ENCODE results near the gene UTP4. TPM values are rescaled to one million over a fixed set of nuclear protein-coding genes. Genes with fewer than 3 reads are reported as not detected.

Gene UTP4
- total RNA-seq, 2 experiments from 2014 or later, result 40.1 to 40.3 TPM

- POLR2A ChIA-PET, result no interaction called here
- CTCF ChIA-PET, result no interaction called here
- Histone ChIP-seq H3K4me3 (ENCODE audit: low read length) (no peak overlapping the region), H3K9me3 (ENCODE audit: control insufficient read depth in 1 of 2, insufficient read depth in 1 of 2, low read length in 2 of 2) (peaks cover 0 to 9% of the 10 kb centered on the region in 2 experiments), H3K4me1 (ENCODE audit: insufficient read depth, low read length) (peaks cover 24% of the 10 kb centered on the region), H3K27ac (ENCODE audit: low read depth in 1 of 2, low read length in 2 of 2) (no peak overlapping the region), H3K36me3 (ENCODE audit: insufficient read depth, low read length) (peaks cover 28% of the 10 kb centered on the region), H3K27me3 (ENCODE audit: control insufficient read depth in 1 of 2, insufficient read depth in 2 of 2, low read length in 2 of 2) (peaks cover 28% of the 10 kb centered on the region in 2 experiments)
- H3K36me3 Mint-ChIP-seq (ENCODE audit: low read depth), result peaks cover 62% of the 10 kb centered on the region
- ATAC-seq (ENCODE audit: poor library complexity) (no peak), DNase-seq (no peak)
- intact Hi-C loops (cut with DNase I, micrococcal nuclease), result no loop called here
- no peak for TF ChIP-seq CTCF (IDR thresholded peaks at IDR 0.05)
- H3K4me3 Mint-ChIP-seq, result no peak overlapping the region
- no peaks in the 10 kb centered on the region for H3K9me3 Mint-ChIP-seq
- no peak overlapping the region for H3K27ac Mint-ChIP-seq
- peaks cover 28% of the 10 kb centered on the region for H3K27me3 Mint-ChIP-seq
- H3K4me1 Mint-ChIP-seq (ENCODE audit: low read depth), result peaks cover 14% of the 10 kb centered on the region
Observed at GRCh38 chr16:69111216-69111875, 21.1 kb upstream of the UTP4 start.

GRCh38 chr16:69111876-69112230, 20.6 kb upstream of the UTP4 start:
- TF ChIP-seq CTCF (IDR thresholded peaks at IDR 0.05), result no peak
- ATAC-seq (ENCODE audit: poor library complexity), result no peak
- intact Hi-C loops (cut with DNase I, micrococcal nuclease), result no loop called here
- no peak overlapping the region for H3K27ac Mint-ChIP-seq
- H3K4me3 Mint-ChIP-seq, result no peak overlapping the region
- H3K9me3 ChIP-seq (ENCODE audit: control insufficient read depth in 1 of 2, insufficient read depth in 1 of 2, low read length in 2 of 2), result peaks cover 0 to 5% of the 10 kb centered on the region in 2 experiments
- CTCF ChIA-PET, result no interaction called here
- peaks cover 25% of the 10 kb centered on the region for H3K27me3 Mint-ChIP-seq
- POLR2A ChIA-PET, result no interaction called here
- peaks cover 19% of the 10 kb centered on the region for H3K4me1 ChIP-seq (ENCODE audit: insufficient read depth, low read length)
- no peaks in the 10 kb centered on the region for H3K9me3 Mint-ChIP-seq
- DNase-seq, result no peak
- H3K4me1 Mint-ChIP-seq (ENCODE audit: low read depth), result peaks cover 11% of the 10 kb centered on the region
- H3K36me3 ChIP-seq (ENCODE audit: insufficient read depth, low read length), result peaks cover 33% of the 10 kb centered on the region
- peaks cover 23 to 24% of the 10 kb centered on the region in 2 experiments for H3K27me3 ChIP-seq (ENCODE audit: control insufficient read depth in 1 of 2, insufficient read depth in 2 of 2, low read length in 2 of 2)
- H3K27ac ChIP-seq (ENCODE audit: low read depth in 1 of 2, low read length in 2 of 2), result no peak overlapping the region
- peaks cover 65% of the 10 kb centered on the region for H3K36me3 Mint-ChIP-seq (ENCODE audit: low read depth)
- no peak overlapping the region for H3K4me3 ChIP-seq (ENCODE audit: low read length)

- Mint-ChIP-seq H3K36me3 (ENCODE audit: low read depth) (peaks cover 71% of the 10 kb centered on the region), H3K4me1 (ENCODE audit: low read depth) (peaks cover 7% of the 10 kb centered on the region), H3K27me3 (peaks cover 21% of the 10 kb centered on the region), H3K4me3 (no peak overlapping the region), H3K27ac (no peak overlapping the region), H3K9me3 (no peaks in the 10 kb centered on the region)
- H3K4me3 ChIP-seq (ENCODE audit: low read length), result no peak overlapping the region
- intact Hi-C loops (cut with DNase I, micrococcal nuclease), result no loop called here
- no peaks in the 10 kb centered on the region for H3K9me3 ChIP-seq (ENCODE audit: control insufficient read depth in 1 of 2, insufficient read depth in 1 of 2, low read length in 2 of 2)
- ATAC-seq (ENCODE audit: poor library complexity) (peak; percentile 63), DNase-seq (peak in 12 of 14 experiments; percentile 18 to 62 (median 34))
- ChIA-PET POLR2A (no interaction called here), CTCF (interaction anchor here (1.3 to 2.2 kb wide), 2 partner anchors 12 to 17 kb away, joined by 7 to 17 read pairs; no protein-coding TSS in a partner anchor)
- peaks cover 12% of the 10 kb centered on the region for H3K4me1 ChIP-seq (ENCODE audit: insufficient read depth, low read length)
- peaks cover 16 to 18% of the 10 kb centered on the region in 2 experiments for H3K27me3 ChIP-seq (ENCODE audit: control insufficient read depth in 1 of 2, insufficient read depth in 2 of 2, low read length in 2 of 2)
- H3K27ac ChIP-seq (ENCODE audit: low read depth in 1 of 2, low read length in 2 of 2), result no peak overlapping the region
- peak; percentile 74 for TF ChIP-seq CTCF (IDR thresholded peaks at IDR 0.05)
- peaks cover 36% of the 10 kb centered on the region for H3K36me3 ChIP-seq (ENCODE audit: insufficient read depth, low read length)
Observed at GRCh38 chr16:69112285-69113129, 19.9 kb upstream of the UTP4 start.

Data from CD4-positive, alpha-beta T cell (primary cell).